Neural cell (in vitro differentiated cells): ENCODE measurements around the gene CASTOR1. TPM values are rescaled to one million over a fixed set of nuclear protein-coding genes. Genes with fewer than 3 reads are reported as not detected.

Experiments used
- H2AFZ ChIP-seq: fragments of 200-600, 300-800 bp; sonication (generic), shearing (Covaris generic); 2 replicates; pipeline ENCODE4 v1.6.0; 2014; ENCODE audit warnings: low read depth, mild to moderate bottlenecking, antibody characterized with exemption, low read length, moderate library complexity
- H3F3A ChIP-seq: fragments of 200-600 bp; shearing (Covaris generic); 2 replicates; pipeline ENCODE4 v1.6.1; 2016; ENCODE audit warnings: mild to moderate bottlenecking, moderate library complexity, mixed read lengths, antibody characterized with exemption, low read length; ENCODE audit not compliant: insufficient read depth, poor library complexity, severe bottlenecking
- H3K27ac ChIP-seq: fragments of 200-600, 300-800 bp; sonication (generic), shearing (Covaris generic); 2 replicates; pipeline ENCODE4 v1.5.1; 2014; ENCODE audit warnings: mild to moderate bottlenecking, low read length, moderate library complexity
- H3K27me3 ChIP-seq: fragments of 300-800, 200-600 bp; sonication (generic), shearing (Covaris generic); 2 replicates; pipeline ENCODE4 v1.6.0; 2014; ENCODE audit warnings: mild to moderate bottlenecking, low read depth, low read length, moderate library complexity; ENCODE audit not compliant: insufficient read depth
- H3K36me3 ChIP-seq: fragments of 300-800, 200-600 bp; sonication (generic), shearing (Covaris generic); 2 replicates; pipeline ENCODE4 v1.5.1; 2014; ENCODE audit warnings: mild to moderate bottlenecking, antibody characterized with exemption, low read length, moderate library complexity; ENCODE audit not compliant: insufficient read depth
- H3K4me2 ChIP-seq: fragments of 300-800, 200-600 bp; sonication (generic), shearing (Covaris generic); 2 replicates; pipeline ENCODE4 v1.6.0; 2014; ENCODE audit warnings: mild to moderate bottlenecking, low read length
- H3K4me3 ChIP-seq: fragments of 300-800, 200-600 bp; sonication (generic), shearing (Covaris generic); 2 replicates; pipeline ENCODE4 v1.5.1; 2014; ENCODE audit warnings: mild to moderate bottlenecking, low read length, moderate library complexity
- H3K79me2 ChIP-seq: fragments of 200-600 bp; shearing (Covaris generic); replicated peaks from 2 replicates; pipeline ENCODE4 v1.6.0; 2014; ENCODE audit warnings: mild to moderate bottlenecking, low read length, moderate library complexity; ENCODE audit not compliant: insufficient read depth
- H3K9ac ChIP-seq: fragments of 300-800, 200-600 bp; sonication (generic), shearing (Covaris generic); 2 replicates; pipeline ENCODE4 v1.6.1; 2016; ENCODE audit warnings: mild to moderate bottlenecking, low read length, mixed read lengths
- H3K9me2 ChIP-seq: fragments of 200-600 bp; shearing (Covaris generic); 2 replicates; pipeline ENCODE4 v1.6.1; 2016; ENCODE audit warnings: mild to moderate bottlenecking, low read length, mixed read lengths; ENCODE audit not compliant: insufficient read depth
- H3K9me3 ChIP-seq: fragments of 200-600, 300-800 bp; sonication (generic), shearing (Covaris generic); 2 replicates; pipeline ENCODE4 v1.6.1; 2016; ENCODE audit warnings: mild to moderate bottlenecking, mixed run types, low read length, moderate library complexity, mixed read lengths
- H4K20me1 ChIP-seq: fragments of 200-600 bp; shearing (Covaris generic); 2 replicates; pipeline ENCODE4 v1.6.1; 2016; ENCODE audit warnings: mild to moderate bottlenecking, mixed run types; ENCODE audit not compliant: insufficient read depth
- CTCF ChIP-seq: fragments of 450-650 bp; IDR thresholded peaks from 2 replicates; pipeline ENCODE4 v1.5.1; 2014; ENCODE audit warnings: antibody characterized with exemption, mild to moderate bottlenecking, moderate library complexity; ENCODE audit not compliant: poor library complexity, severe bottlenecking
- EP300 ChIP-seq: fragments of 450-650 bp; conservative IDR thresholded peaks from 2 replicates; pipeline ENCODE4 v1.6.1; 2014; ENCODE audit warnings: antibody characterized with exemption, mild to moderate bottlenecking, moderate library complexity; ENCODE audit not compliant: poor library complexity, severe bottlenecking
- EZH2 ChIP-seq: fragments of 200-600, 300-800 bp; shearing (Covaris generic), sonication (generic); IDR thresholded peaks from 2 replicates; pipeline ENCODE4 v1.6.1; 2014; ENCODE audit warnings: antibody characterized with exemption, low read length, borderline replicate concordance, mild to moderate bottlenecking; ENCODE audit not compliant: insufficient read depth, poor library complexity, severe bottlenecking
- MXI1 ChIP-seq: fragments of 450-650 bp; conservative IDR thresholded peaks from 2 replicates; pipeline ENCODE4 v1.6.1; 2014; ENCODE audit warnings: antibody characterized with exemption, mild to moderate bottlenecking; ENCODE audit not compliant: poor library complexity, severe bottlenecking
- POLR2AphosphoS5 ChIP-seq: IDR thresholded peaks from 2 replicates; pipeline ENCODE4 v1.6.1; 2012
- RAD21 ChIP-seq: fragments of 450-650 bp; conservative IDR thresholded peaks from 2 replicates; pipeline ENCODE4 v1.6.1; 2014; ENCODE audit warnings: antibody characterized with exemption, mild to moderate bottlenecking, moderate library complexity
- REST ChIP-seq: IDR thresholded peaks from 2 replicates; pipeline ENCODE4 v1.6.1; 2012; ENCODE audit warnings: borderline replicate concordance
- SMC3 ChIP-seq: fragments of 450-650 bp; conservative IDR thresholded peaks from 2 replicates; pipeline ENCODE4 v1.6.1; 2014; ENCODE audit warnings: antibody characterized with exemption, mild to moderate bottlenecking, moderate library complexity; ENCODE audit not compliant: poor library complexity
- TAF1 ChIP-seq: IDR thresholded peaks from 2 replicates; pipeline ENCODE4 v1.6.1; 2012; ENCODE audit warnings: low read depth
- polyA plus RNA-seq: library from polyadenylated mRNA; depleted of rRNA; stranded (reverse); fragments of >200 nt; gene quantifications from 2 replicates; pipeline ENCODE4 v1.2.3, GENCODE V29; 2014

The CASTOR1 gene
- polyA plus RNA-seq, 1 donor from 2014 or later = 2.2 TPM

DNA sequence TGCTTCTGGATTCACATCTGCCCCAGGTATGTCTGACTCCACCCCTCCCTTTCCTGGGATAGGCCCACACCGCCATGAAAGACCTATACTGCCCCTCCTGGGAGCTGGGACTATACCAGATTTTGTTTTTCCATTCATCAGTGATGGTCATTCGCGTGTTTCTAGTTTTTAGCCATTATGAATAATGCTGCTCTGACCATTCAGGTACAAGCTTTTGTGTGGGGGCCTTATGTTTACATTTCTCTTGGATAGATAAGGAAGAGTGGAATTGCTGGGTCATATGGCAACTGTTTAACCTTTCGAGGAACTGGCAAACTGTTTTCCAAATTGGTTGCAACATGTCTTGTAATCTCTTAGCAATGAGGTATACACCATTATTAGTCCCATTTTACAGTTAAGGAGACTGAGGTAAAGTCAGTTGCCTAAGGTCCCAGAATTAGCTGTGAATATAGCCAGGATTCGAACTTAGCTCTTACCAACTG lies 38.6 kb upstream of the CASTOR1 start:
- no peak overlapping the region for H3K9ac ChIP-seq
- H3K36me3 ChIP-seq = no peaks in the 10 kb centered on the region
- peak overlapping the region; percentile 63 for H3K4me3 ChIP-seq
- H3K4me2 ChIP-seq = no peak overlapping the region
- no peaks in the 10 kb centered on the region for H3F3A ChIP-seq
- no peaks in the 10 kb centered on the region for H4K20me1 ChIP-seq
- H3K27ac ChIP-seq = no peak overlapping the region
- no peaks in the 10 kb centered on the region for H3K79me2 ChIP-seq
- no peaks in the 10 kb centered on the region for H3K9me2 ChIP-seq
- H3K27me3 ChIP-seq = no peaks in the 10 kb centered on the region
- TF ChIP-seq REST (no peak), POLR2AphosphoS5 (no peak), CTCF (no peak), EZH2 (no peak)
- no peak overlapping the region for H2AFZ ChIP-seq
- no peaks in the 10 kb centered on the region for H3K9me3 ChIP-seq

DNA sequence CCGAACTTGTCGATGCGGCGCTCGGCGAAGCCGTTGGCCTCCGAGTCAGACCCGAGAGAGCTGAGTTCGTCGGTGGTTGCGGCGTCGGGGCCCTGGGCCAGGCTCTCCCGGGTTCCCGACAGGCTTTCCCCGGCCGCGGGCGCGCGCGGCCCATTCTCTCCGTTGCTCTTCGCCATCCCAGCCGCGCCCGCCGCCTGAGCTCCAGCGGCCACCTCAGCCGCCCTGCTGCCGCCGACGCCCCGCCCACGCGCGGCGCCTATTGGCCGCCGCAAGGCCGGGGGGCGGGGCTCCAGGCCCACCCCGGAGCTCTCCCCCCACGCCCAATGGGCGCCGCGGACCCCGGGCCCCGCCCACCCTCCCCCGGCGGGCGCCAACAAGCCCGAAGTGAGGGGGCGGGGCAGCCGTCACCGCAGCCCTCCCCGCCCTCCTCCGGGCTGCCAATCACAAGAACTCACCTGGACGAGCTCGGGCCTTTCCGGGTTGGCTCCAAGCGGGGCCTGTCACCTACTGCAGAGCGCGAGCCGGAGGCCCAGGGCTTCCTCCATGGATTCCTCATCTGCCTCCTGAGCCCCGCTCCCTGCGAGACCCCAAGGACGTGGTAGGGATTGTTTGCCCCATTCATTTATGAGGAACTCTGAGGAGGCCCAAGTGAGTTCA lies 37.5 kb upstream of the CASTOR1 start, which contains the start of gene TBC1D10A:
TSS of gene TBC1D10A (minus strand) at position 236 of the 657 bp plus-strand sequence. CDS start at position 176, 60 bp downstream.
- Histone ChIP-seq H3F3A (no peaks in the 10 kb centered on the region), H3K27me3 (no peaks in the 10 kb centered on the region), H3K9me3 (no peaks in the 10 kb centered on the region), H3K4me2 (peak within 1 kb of the TSS; percentile 59), H2AFZ (peak within 1 kb of the TSS; percentile 88), H3K27ac (peak within 1 kb of the TSS; percentile 55), H3K4me3 (peak within 1 kb of the TSS; percentile 92), H3K9me2 (no peaks in the 10 kb centered on the region), H4K20me1 (no peaks in the 10 kb centered on the region), H3K36me3 (no peaks in the 10 kb centered on the region), H3K9ac (peak within 1 kb of the TSS; percentile 84), H3K79me2 (no peaks in the 10 kb centered on the region)
- TF ChIP-seq REST (peak; percentile 43), RAD21 (peak; percentile 42), EZH2 (no peak), CTCF (no peak), SMC3 (peak; percentile 3), POLR2AphosphoS5 (peak; percentile 83), TAF1 (peak; percentile 23), MXI1 (peak; percentile 69), EP300 (no peak)
